ENCODE data around the gene XAB2. TPM values are rescaled to one million over a fixed set of nuclear protein-coding genes. Genes with fewer than 3 reads are reported as not detected.

The XAB2 gene
- total and polyA plus RNA-seq, 10 donors: 31.8 to 52.2 (median 42.7) TPM

DNA sequence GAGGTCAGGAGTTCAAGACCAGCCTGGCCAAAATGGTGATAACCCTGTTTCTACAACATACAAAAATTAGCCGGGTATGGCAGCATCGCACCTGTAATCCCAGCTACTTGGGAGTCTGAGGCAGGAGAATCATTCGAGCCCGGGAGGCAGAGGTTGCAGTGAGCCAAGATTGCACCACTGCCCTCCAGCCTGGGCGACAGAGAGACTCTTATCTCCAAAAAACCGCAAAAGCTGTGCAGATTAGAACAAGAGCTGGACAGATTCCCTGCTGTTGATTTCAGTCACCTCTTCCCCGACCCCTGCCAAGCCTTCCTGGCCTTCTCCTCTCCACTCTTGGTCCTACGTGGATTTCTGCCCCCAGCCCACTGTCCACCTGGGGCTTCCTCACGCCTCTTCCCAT lies 25.4 kb downstream of the XAB2 start:
- H3K36me3 ChIP-seq: no peaks in the 10 kb centered on the region
- H3K4me1 ChIP-seq: no peaks in the 10 kb centered on the region
- intact Hi-C loops (cut with DNase I; ENCODE audit: low total_unique reads): no loop called here
- DNase-seq: no peak
- peaks cover 0 to 50% (median 0%) of the 10 kb centered on the region in 7 donors for H3K27me3 ChIP-seq (replicated peaks in 1 of 7)
- H3K27ac ChIP-seq: no peak overlapping the region
- TF ChIP-seq, protein P1, sequence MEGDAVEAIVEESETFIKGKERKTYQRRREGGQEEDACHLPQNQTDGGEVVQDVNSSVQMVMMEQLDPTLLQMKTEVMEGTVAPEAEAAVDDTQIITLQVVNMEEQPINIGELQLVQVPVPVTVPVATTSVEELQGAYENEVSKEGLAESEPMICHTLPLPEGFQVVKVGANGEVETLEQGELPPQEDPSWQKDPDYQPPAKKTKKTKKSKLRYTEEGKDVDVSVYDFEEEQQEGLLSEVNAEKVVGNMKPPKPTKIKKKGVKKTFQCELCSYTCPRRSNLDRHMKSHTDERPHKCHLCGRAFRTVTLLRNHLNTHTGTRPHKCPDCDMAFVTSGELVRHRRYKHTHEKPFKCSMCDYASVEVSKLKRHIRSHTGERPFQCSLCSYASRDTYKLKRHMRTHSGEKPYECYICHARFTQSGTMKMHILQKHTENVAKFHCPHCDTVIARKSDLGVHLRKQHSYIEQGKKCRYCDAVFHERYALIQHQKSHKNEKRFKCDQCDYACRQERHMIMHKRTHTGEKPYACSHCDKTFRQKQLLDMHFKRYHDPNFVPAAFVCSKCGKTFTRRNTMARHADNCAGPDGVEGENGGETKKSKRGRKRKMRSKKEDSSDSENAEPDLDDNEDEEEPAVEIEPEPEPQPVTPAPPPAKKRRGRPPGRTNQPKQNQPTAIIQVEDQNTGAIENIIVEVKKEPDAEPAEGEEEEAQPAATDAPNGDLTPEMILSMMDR (IDR thresholded peaks at IDR 0.05 in 8 of 11, conservative IDR thresholded peaks at IDR 0.05 in 3 of 11): no peak
- TF ChIP-seq POLR2A (IDR thresholded peaks at IDR 0.05): no peak
- no peak for TF ChIP-seq POLR2AphosphoS5 (IDR thresholded peaks at IDR 0.05)
- no peak overlapping the region for H3K4me3 ChIP-seq
- no peaks in the 10 kb centered on the region for H3K9me3 ChIP-seq
- WGBS, 5 donors: 81 to 91% (median 88%) methylated on average over 9 of the region's 9 CpGs

DNA sequence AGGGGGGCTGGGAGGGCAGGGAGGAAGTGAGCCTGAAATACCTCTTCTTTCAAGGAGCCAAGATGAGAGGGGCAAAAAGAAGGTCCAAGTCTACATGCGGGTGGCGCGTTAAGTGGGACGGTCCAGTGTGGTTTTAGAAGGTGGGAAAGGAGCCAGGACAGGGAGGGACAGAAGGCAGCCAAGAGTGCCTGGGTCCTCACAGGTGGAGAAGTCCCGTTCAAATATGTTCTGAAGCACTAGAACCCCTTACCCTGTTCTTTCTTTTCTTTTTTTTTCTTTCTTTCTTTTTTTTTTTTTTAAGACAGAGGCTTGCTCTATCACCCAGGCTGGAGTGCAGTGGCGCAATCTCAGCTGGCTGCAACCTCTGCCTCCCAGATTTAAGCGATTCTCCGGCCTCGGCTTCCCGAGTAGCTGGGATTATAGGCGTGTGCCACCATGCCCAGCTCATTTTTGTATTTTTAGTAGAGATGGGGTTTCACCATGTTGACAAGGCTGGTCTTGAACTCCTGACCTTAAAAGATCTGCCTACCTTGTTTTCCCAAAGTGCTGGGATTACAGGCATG lies 26.3 kb downstream of the XAB2 start:
- H3K4me3 ChIP-seq: no peak overlapping the region
- peaks cover 0 to 59% (median 3%) of the 10 kb centered on the region in 7 donors for H3K27me3 ChIP-seq (replicated peaks in 1 of 7)
- H3K36me3 ChIP-seq: no peaks in the 10 kb centered on the region
- 61 to 77% (median 75%) methylated on average over 11 of the region's 11 CpGs for WGBS, 5 donors
- H3K9me3 ChIP-seq: no peaks in the 10 kb centered on the region
- TF ChIP-seq POLR2AphosphoS5 (IDR thresholded peaks at IDR 0.05) (no peak), POLR2A (IDR thresholded peaks at IDR 0.05) (no peak)
- TF ChIP-seq, protein P1 (IDR thresholded peaks at IDR 0.05 in 8 of 11, conservative IDR thresholded peaks at IDR 0.05 in 3 of 11): no peak
- no peak for DNase-seq
- intact Hi-C loops (cut with DNase I; ENCODE audit: low total_unique reads): no loop called here
- H3K27ac ChIP-seq: no peak overlapping the region
- H3K4me1 ChIP-seq: no peaks in the 10 kb centered on the region

DNA sequence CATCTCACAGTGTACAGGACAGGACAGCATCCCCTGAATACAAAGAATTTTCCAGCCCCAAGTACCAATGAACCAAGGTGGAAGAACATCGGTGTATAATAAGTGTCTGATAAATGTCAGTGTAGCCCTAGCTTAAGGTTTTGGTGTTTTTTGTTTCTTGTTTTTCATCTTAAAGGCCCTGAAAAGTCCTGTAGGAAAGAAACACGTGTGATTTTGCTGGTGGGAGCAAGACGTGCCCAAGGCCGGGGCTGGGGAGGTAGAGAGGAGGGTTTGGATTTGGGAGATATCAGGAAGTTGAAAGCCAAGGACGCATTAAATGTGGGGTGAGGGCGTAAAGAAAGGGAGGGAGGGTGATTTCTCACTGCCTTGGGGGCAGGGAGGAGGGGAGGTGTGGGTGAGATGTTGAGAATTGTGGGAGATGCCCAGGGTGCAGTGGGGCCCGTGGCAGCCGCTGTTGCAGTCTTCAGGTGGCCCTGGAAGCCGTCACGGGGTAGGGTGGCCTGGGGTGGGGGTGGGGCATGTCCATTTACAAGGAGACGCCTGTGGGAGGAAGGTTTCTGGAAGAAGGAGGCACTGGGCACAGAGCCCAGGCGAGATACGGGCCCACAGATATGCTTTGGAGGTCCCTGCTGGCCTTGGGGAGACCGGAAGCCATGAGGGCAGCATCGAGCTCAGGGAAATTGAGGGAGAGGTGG lies 27.0 kb downstream of the XAB2 start:
- no peak for DNase-seq
- H3K4me1 ChIP-seq: no peaks in the 10 kb centered on the region
- 35 to 51% (median 43%) methylated on average over 15 of the region's 15 CpGs for WGBS, 5 donors
- no peak overlapping the region for H3K27ac ChIP-seq
- no peak overlapping the region for H3K4me3 ChIP-seq
- H3K36me3 ChIP-seq: no peaks in the 10 kb centered on the region
- H3K27me3 ChIP-seq (replicated peaks in 1 of 7): peaks cover 0 to 63% (median 8%) of the 10 kb centered on the region in 7 donors
- intact Hi-C loops (cut with DNase I; ENCODE audit: low total_unique reads): no loop called here
- H3K9me3 ChIP-seq: no peaks in the 10 kb centered on the region
- TF ChIP-seq, protein P1 (IDR thresholded peaks at IDR 0.05 in 8 of 11, conservative IDR thresholded peaks at IDR 0.05 in 3 of 11): no peak
- no peak for TF ChIP-seq POLR2A (IDR thresholded peaks at IDR 0.05)

DNA sequence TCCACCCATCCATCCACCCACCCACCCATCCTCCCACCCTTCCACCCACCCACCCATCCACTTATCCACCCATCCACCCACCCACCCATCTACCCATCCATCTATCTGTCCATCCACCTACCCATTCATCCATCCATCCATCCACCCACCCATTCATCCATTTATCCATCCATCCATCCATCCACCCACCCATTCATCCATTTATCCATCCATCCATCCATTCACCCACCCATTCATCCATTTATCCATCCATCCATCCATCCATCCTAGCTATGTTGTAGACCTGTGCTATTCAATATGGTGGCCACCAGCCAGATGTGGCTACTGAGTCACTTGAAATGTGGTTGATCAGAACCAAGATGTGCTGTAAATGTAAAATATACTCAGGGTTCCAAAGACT lies 28.6 kb downstream of the XAB2 start:
- Histone ChIP-seq H3K9me3 (no peaks in the 10 kb centered on the region), H3K4me1 (peaks cover 3 to 10% (median 7%) of the 10 kb centered on the region in 6 donors), H3K36me3 (no peaks in the 10 kb centered on the region), H3K27me3 (replicated peaks in 1 of 7) (peaks cover 4 to 66% (median 21%) of the 10 kb centered on the region in 7 donors), H3K27ac (no peak overlapping the region), H3K4me3 (no peak overlapping the region)
- intact Hi-C loops (cut with DNase I; ENCODE audit: low total_unique reads): no loop called here
- TF ChIP-seq, protein P1 (IDR thresholded peaks at IDR 0.05 in 8 of 11, conservative IDR thresholded peaks at IDR 0.05 in 3 of 11): no peak
- TF ChIP-seq POLR2AphosphoS5 (IDR thresholded peaks at IDR 0.05): no peak
- TF ChIP-seq POLR2A (IDR thresholded peaks at IDR 0.05): no peak
- no peak for DNase-seq
